ENCODE data around the gene CERK.

GRCh38 chr22:46725096-46725495 is 13.0 kb downstream of the CERK start:
- TF ChIP-seq CTCF (IDR thresholded peaks at IDR 0.05), result no peak
- no peak for TF ChIP-seq RFX5 (IDR thresholded peaks at IDR 0.05; ENCODE audit: low read length)
- no peak for TF ChIP-seq RAD21 (IDR thresholded peaks at IDR 0.05; ENCODE audit: low read length)
- TF ChIP-seq SMC3 (IDR thresholded peaks at IDR 0.05; ENCODE audit: low read depth, low read length), result no peak
- no peak for TF ChIP-seq EP300 (IDR thresholded peaks at IDR 0.05; ENCODE audit: borderline replicate concordance in 1 of 2, low read depth in 1 of 2, low read length in 1 of 2)
- no peak for TF ChIP-seq USF2 (IDR thresholded peaks at IDR 0.05; ENCODE audit: borderline replicate concordance, low read depth, low read length)
- TF ChIP-seq EZH2phosphoT487 (IDR thresholded peaks at IDR 0.05; ENCODE audit: borderline replicate concordance, low read depth), result no peak
